A549 (cell line): ENCODE results near the gene CFAP161.

Experiments
- CBX2 ChIP-seq: fragments of 200-600 bp; sonication (generic); IDR thresholded peaks from 2 replicates; pipeline ENCODE4 v1.6.1; 2016; ENCODE audit warnings: low read depth, mild to moderate bottlenecking, borderline replicate concordance
- CEBPB ChIP-seq, 2 experiments: fragments of >200 bp in 1 of 2; sonication (Bioruptor Twin) in 1 of 2; formaldehyde crosslinking in 1 of 2; IDR thresholded peaks; 2 replicates each; pipeline ENCODE4 v1.6.1; 2012 to 2016
- CHD2 ChIP-seq: fragments of 150-350 bp; IDR thresholded peaks from 2 replicates; pipeline ENCODE4 v1.6.1; 2014; ENCODE audit warnings: low read length; ENCODE audit not compliant: partially characterized antibody
- CTCF ChIP-seq: fragments of >200 bp; sonication (Bioruptor Twin); formaldehyde crosslinking; IDR thresholded peaks from 3 replicates; pipeline ENCODE4 v1.5.1; 2016
- EP300 ChIP-seq, 2 experiments: fragments of >200 bp; sonication (Bioruptor Twin); formaldehyde crosslinking; IDR thresholded peaks; 2 replicates in 1 of 2; 3 replicates in 1 of 2; pipeline ENCODE4 v1.6.1; 2016 to 2017
- HDAC2 ChIP-seq: fragments of 200-600 bp; sonication (generic); IDR thresholded peaks from 2 replicates; pipeline ENCODE4 v1.6.1; 2016
- JUN ChIP-seq, 2 experiments: fragments of >200 bp; sonication (Bioruptor Twin); formaldehyde crosslinking; IDR thresholded peaks; 2 replicates in 1 of 2; 3 replicates in 1 of 2; pipeline ENCODE4 v1.6.1; 2016 to 2017
- KDM5A ChIP-seq: fragments of 200-600 bp; sonication (generic); IDR thresholded peaks from 2 replicates; pipeline ENCODE4 v1.6.1; 2016; ENCODE audit warnings: antibody characterized with exemption, mild to moderate bottlenecking
- POLR2A ChIP-seq: IDR thresholded peaks from 2 replicates; pipeline ENCODE4 v1.6.1; 2012; ENCODE audit warnings: mild to moderate bottlenecking, low read length

- TF ChIP-seq POLR2A, result no peak
- TF ChIP-seq CBX2, result no peak
- TF ChIP-seq CTCF, result no peak
- no peak for TF ChIP-seq EP300 (IDR thresholded peaks at IDR 0.05)
- TF ChIP-seq CEBPB (IDR thresholded peaks at IDR 0.05), result no peak
- no peak for TF ChIP-seq CHD2
- no peak for TF ChIP-seq KDM5A
- no peak for TF ChIP-seq JUN (IDR thresholded peaks at IDR 0.05)
- no peak for TF ChIP-seq HDAC2
Observed at GRCh38 chr15:81182756-81183438, 48.8 kb downstream of the CFAP161 start.
